ENCODE measurements around the gene GDPD1. TPM values are rescaled to one million over a fixed set of nuclear protein-coding genes. Genes with fewer than 3 reads are reported as not detected.
"Not testable (repeated sequence)": the region's sequence is repeated elsewhere in the genome, so short reads cannot be mapped to it uniquely, and the experiment has no call there.

Gene GDPD1
- total and polyA plus RNA-seq, 9 of the 15 experiments (the other 6 are each of a cell fraction or from before 2014, with no cell fraction given) = 5.7 to 15.2 (median 9.3) TPM

- TF ChIP-seq ZMIZ1 (IDR thresholded peaks at IDR 0.05; ENCODE audit: low read depth in 2 of 2, low read length in 2 of 2) (no peak), ZNF518B (CRISPR knock-in tag; IDR thresholded peaks at IDR 0.05) (no peak)
Observed at GRCh38 chr17:59311051-59311468, 90.7 kb downstream of the GDPD1 start (continued).

GRCh38 chr17:59311521-59311920 lies 91.2 kb downstream of the GDPD1 start:
- intact Hi-C loops (cut with micrococcal nuclease) (loop anchor here (1.0 to 2.0 kb wide), 3 partner anchors 91 to 247 kb away; partner anchors contain the start of gene GDPD1), in situ Hi-C loops (cut with MboI) (loop anchor here (5.0 to 10.0 kb wide), 2 partner anchors 126 to 723 kb away; no protein-coding TSS in a partner anchor)
- not testable (repeated sequence) for H3K27ac ChIP-seq (ENCODE audit: extremely low read depth, low read depth, low read length); H3K4me3 ChIP-seq; H3K4me2 ChIP-seq (ENCODE audit: insufficient read depth, low read length); H3K27me3 ChIP-seq (ENCODE audit: control insufficient read depth in 2 of 2, insufficient read depth in 2 of 2, low read length in 2 of 2); ATAC-seq; H3K79me2 ChIP-seq (ENCODE audit: control insufficient read depth, insufficient read depth, low read length); H4K20me1 ChIP-seq (replicated peaks; ENCODE audit: control insufficient read depth, insufficient read depth, low read length); DNase-seq (ENCODE audit: extremely low read depth in 1 of 4, low spot score in 3 of 4); FAIRE-seq; BruUV-seq (replicated peaks); H3K4me1 ChIP-seq (replicated peaks in 1 of 2; ENCODE audit: control insufficient read depth in 2 of 2, insufficient read depth in 2 of 2, low read length in 2 of 2); H3K9me3 ChIP-seq (replicated peaks; ENCODE audit: control insufficient read depth, insufficient read depth, low read depth, low read length); H3K9me1 ChIP-seq (ENCODE audit: control insufficient read depth, insufficient read depth, low read length); H3K9ac ChIP-seq (ENCODE audit: insufficient read depth in 1 of 2, low read depth in 2 of 2, low read length in 2 of 2); H2AFZ ChIP-seq (ENCODE audit: low read depth, low read length); H3K36me3 ChIP-seq (ENCODE audit: control insufficient read depth, insufficient read depth, low read length)
- 46% methylated on average over 7 of the region's 7 CpGs for WGBS (ENCODE audit: insufficient coverage, low coverage, missing lambda C conversion rate)
- ChIA-PET CTCF (ENCODE audit: low intra/inter-chr PET ratio) (interaction anchor here (0.7 to 2.1 kb wide), 5 partner anchors 128 to 210 kb away, joined by 3 to 15 read pairs (median 7); no protein-coding TSS in a partner anchor), POLR2A (interaction anchor here (0.8 to 1.5 kb wide), 3 partner anchors 15 to 554 kb away, joined by 3 to 5 read pairs (median 3); no protein-coding TSS in a partner anchor)

Data from K562 (cell line).